Measurements from ENCODE around the gene TRAF1. TPM values are rescaled to one million over a fixed set of nuclear protein-coding genes. Genes with fewer than 3 reads are reported as not detected.

TRAF1 gene
- total and polyA plus RNA-seq, 11 donors = 0.93 to 7.8 (median 1.8) TPM

GRCh38 chr9:120944948-120945347, 18.4 kb upstream of the TRAF1 start:
- Histone ChIP-seq H3K36me3 (no peaks in the 10 kb centered on the region), H3K9me3 (no peaks in the 10 kb centered on the region), H3K27me3 (no peaks in the 10 kb centered on the region), H3K27ac (no peak overlapping the region), H3K4me3 (no peak overlapping the region), H3K4me1 (peaks cover 0 to 22% (median 6%) of the 10 kb centered on the region in 12 donors)
- ATAC-seq (no peak), DNase-seq (no peak)
- TF ChIP-seq CTCF (IDR thresholded peaks at IDR 0.05) = no peak
- no peak for TF ChIP-seq POLR2A (IDR thresholded peaks at IDR 0.05)
- 74 to 81% (median 78%) methylated on average over 3 of the region's 3 CpGs for WGBS, 4 donors
- intact Hi-C loops (cut with DNase I) = no loop called here

DNA sequence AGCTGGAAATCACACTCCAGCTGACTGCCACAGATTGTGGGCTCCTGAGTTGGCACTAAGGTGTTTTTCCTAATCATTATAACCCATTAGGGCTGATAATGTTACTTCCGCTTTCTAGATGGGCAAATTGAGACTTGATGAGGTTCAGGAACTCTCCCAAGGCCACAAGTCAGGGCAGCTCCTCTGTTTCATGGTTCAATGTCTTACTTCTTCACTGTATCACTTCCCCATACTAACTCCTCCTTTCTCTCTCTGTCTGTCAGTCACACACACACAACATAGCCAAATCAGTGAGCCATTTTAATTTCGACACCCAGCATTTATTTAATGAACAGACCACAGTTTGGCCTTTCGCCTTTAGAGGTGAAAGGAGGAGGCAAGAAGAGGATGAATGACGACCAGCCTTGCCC, 17.8 kb upstream of the TRAF1 start:
- Histone ChIP-seq H3K27ac (no peak overlapping the region), H3K4me3 (no peak overlapping the region), H3K4me1 (peaks cover 0 to 22% (median 6%) of the 10 kb centered on the region in 12 donors), H3K27me3 (no peaks in the 10 kb centered on the region), H3K36me3 (no peaks in the 10 kb centered on the region), H3K9me3 (no peaks in the 10 kb centered on the region)
- ATAC-seq (no peak), DNase-seq (no peak)
- WGBS, 4 donors = 83 to 90% (median 88%) methylated on average over 4 of the region's 4 CpGs
- intact Hi-C loops (cut with DNase I) = no loop called here
- TF ChIP-seq POLR2A (IDR thresholded peaks at IDR 0.05) (no peak), CTCF (IDR thresholded peaks at IDR 0.05) (no peak)

DNA sequence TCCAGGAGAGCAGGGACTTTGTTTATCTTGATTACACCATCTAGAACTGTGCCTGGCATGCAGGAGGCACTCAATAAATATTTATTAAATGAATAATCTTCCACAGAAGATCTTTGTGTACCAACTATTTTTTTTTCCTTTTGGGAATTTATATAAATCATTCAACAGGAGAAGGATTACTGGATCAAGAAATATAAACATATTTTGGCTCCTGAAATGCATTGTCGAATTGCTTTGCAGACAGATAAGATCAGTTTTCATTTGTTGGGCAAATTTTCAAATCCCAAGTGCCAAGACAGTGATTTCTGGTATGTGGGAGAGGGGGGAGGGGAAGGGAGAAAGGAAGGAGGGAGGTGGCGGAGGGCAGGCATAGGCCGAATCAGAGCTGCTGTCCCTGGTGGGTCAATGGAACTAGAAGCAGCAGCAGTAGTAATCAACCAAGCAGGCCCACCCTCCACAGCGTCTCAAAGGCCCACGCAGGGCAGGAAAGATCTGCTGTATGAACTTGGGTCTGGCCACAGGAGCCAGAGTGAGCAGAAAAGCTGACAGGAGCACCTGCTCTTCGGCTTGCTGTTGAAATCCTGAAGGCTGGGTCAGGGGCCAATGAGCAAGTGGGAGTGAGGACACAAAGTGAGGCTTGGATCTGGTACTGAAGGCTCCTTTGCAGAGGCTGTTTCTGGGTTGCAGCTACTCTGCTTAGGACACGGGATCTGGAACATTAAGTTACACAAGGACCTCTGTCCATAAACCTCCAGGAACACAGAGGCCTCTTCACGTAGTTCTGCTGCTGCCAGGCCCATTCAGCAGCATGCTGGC, 15.8 kb upstream of the TRAF1 start:
- H3K36me3 ChIP-seq = no peaks in the 10 kb centered on the region
- intact Hi-C loops (cut with DNase I) = no loop called here
- DNase-seq (no peak), ATAC-seq (peak; percentile 16 to 67 (median 33))
- H3K27me3 ChIP-seq = no peaks in the 10 kb centered on the region
- 49 to 60% (median 54%) methylated on average over 8 of the region's 8 CpGs for WGBS, 4 donors
- TF ChIP-seq POLR2A (IDR thresholded peaks at IDR 0.05) = no peak
- no peak for TF ChIP-seq CTCF (IDR thresholded peaks at IDR 0.05)
- no peaks in the 10 kb centered on the region for H3K9me3 ChIP-seq
- H3K27ac ChIP-seq = peak overlapping the region in 6 of 12 donors; percentile 21 to 45 (median 36)
- peaks cover 0 to 22% (median 6%) of the 10 kb centered on the region in 12 donors for H3K4me1 ChIP-seq
- no peak overlapping the region for H3K4me3 ChIP-seq

GRCh38 chr9:120941046-120941770, 14.6 kb upstream of the TRAF1 start:
- H3K4me1 ChIP-seq = peaks cover under 1 to 29% (median 9%) of the 10 kb centered on the region in 12 donors
- WGBS, 4 donors = 84 to 89% (median 86%) methylated on average over 6 of the region's 6 CpGs
- DNase-seq = no peak
- peak overlapping the region in 2 of 12 donors; percentile 17 to 39 for H3K27ac ChIP-seq
- no peaks in the 10 kb centered on the region for H3K36me3 ChIP-seq
- intact Hi-C loops (cut with DNase I) = no loop called here
- TF ChIP-seq POLR2A (IDR thresholded peaks at IDR 0.05) (no peak), CTCF (IDR thresholded peaks at IDR 0.05) (no peak)
- no peaks in the 10 kb centered on the region for H3K27me3 ChIP-seq
- no peaks in the 10 kb centered on the region for H3K9me3 ChIP-seq
- ATAC-seq = no peak
- H3K4me3 ChIP-seq = no peak overlapping the region
